GM19463 (cell line): Measurements from ENCODE around the gene CST6.
"Not testable (repeated sequence)": the region's sequence is repeated elsewhere in the genome, so short reads cannot be mapped to it uniquely, and the experiment has no call there.

Source experiments
- ATAC-seq: cut with Tn5 transposase; IDR thresholded peaks from one replicate; pipeline ENCODE4 v1.9.1; 2021; ENCODE audit warnings: mild to moderate bottlenecking, moderate library complexity; ENCODE audit not compliant: unreplicated experiment

CST6 gene

GRCh38 chr11:66013762-66014100 is 1.9 kb downstream of the CST6 start:
- no peak for ATAC-seq

GRCh38 chr11:66014804-66015453 is 3.1 kb downstream of the CST6 start:
- no peak for ATAC-seq

- ATAC-seq: no peak
These were observed 3.7 kb downstream of the CST6 start for GRCh38 chr11:66015454-66015881.

- ATAC-seq: no peak
These were observed 4.4 kb downstream of the CST6 start for GRCh38 chr11:66015936-66016792.

- no peak for ATAC-seq
These were observed 5.0 kb downstream of the CST6 start for GRCh38 chr11:66016793-66017177.

- no peak for ATAC-seq
These were observed 5.5 kb downstream of the CST6 start for GRCh38 chr11:66017321-66017720.

- no peak for ATAC-seq
These were observed 8.4 kb downstream of the CST6 start for GRCh38 chr11:66020212-66020611.

GRCh38 chr11:66020618-66021357 is 9.0 kb downstream of the CST6 start:
- no peak for ATAC-seq

- no peak for ATAC-seq
These were observed 10.8 kb downstream of the CST6 start for GRCh38 chr11:66022401-66023185.

GRCh38 chr11:66023186-66023440 is 11.3 kb downstream of the CST6 start:
- not testable (repeated sequence) for ATAC-seq

- ATAC-seq: no peak
These were observed 14.3 kb downstream of the CST6 start, which contains the start of gene CATSPER1 for GRCh38 chr11:66026017-66026529. Gene CATSPER1 (minus strand): TSS chr11:66026479. CDS start chr11:66026379, 100 bp downstream.

- no peak for ATAC-seq
These were observed 21.3 kb downstream of the CST6 start for GRCh38 chr11:66032957-66033735.

GRCh38 chr11:66035653-66036333 is 24.0 kb downstream of the CST6 start:
- ATAC-seq: no peak

GRCh38 chr11:66036334-66036710 is 24.5 kb downstream of the CST6 start:
- no peak for ATAC-seq

GRCh38 chr11:66037327-66037726 is 25.5 kb downstream of the CST6 start:
- no peak for ATAC-seq

GRCh38 chr11:66039765-66040164 is 28.0 kb downstream of the CST6 start:
- no peak for ATAC-seq

- no peak for ATAC-seq
These were observed 30.6 kb downstream of the CST6 start for GRCh38 chr11:66042227-66042995.

GRCh38 chr11:66042996-66043906 is 31.4 kb downstream of the CST6 start:
- no peak for ATAC-seq
